ENCODE measurements around the gene ZNF619.

Gene ZNF619

GRCh38 chr3:40534283-40534682, 57.4 kb downstream of the ZNF619 start:
- no peak for DNase-seq (ENCODE audit: low spot score)

Measured in HuH-7 (cell line).